Astrocyte of the spinal cord (primary cell): ENCODE measurements around the gene AP2M1.
A peak's percentile ranks its signal among the peaks of the same experiment; 100 is the strongest.

Experiments used
- DNase-seq: peaks from one replicate; pipeline ENCODE4 v3.0.0; 2011; ENCODE audit warnings: low read depth, low spot score
- H3K4me3 ChIP-seq: 2 replicates; pipeline ENCODE4 v1.5.1; 2011; ENCODE audit warnings: low read depth, mild to moderate bottlenecking, low read length, moderate library complexity
- in situ Hi-C: cut with HindIII; loops from 2 replicates; pipeline ENCODE4 v1.10.0; 2017; ENCODE audit warnings: low sequenced_read_pairs
- TF ChIP-seq, protein P1 (sequence below): IDR thresholded peaks from 2 replicates; pipeline ENCODE4 v1.5.1; 2012; ENCODE audit warnings: low read depth, mild to moderate bottlenecking, low read length, inconsistent platforms

Gene AP2M1

DNA sequence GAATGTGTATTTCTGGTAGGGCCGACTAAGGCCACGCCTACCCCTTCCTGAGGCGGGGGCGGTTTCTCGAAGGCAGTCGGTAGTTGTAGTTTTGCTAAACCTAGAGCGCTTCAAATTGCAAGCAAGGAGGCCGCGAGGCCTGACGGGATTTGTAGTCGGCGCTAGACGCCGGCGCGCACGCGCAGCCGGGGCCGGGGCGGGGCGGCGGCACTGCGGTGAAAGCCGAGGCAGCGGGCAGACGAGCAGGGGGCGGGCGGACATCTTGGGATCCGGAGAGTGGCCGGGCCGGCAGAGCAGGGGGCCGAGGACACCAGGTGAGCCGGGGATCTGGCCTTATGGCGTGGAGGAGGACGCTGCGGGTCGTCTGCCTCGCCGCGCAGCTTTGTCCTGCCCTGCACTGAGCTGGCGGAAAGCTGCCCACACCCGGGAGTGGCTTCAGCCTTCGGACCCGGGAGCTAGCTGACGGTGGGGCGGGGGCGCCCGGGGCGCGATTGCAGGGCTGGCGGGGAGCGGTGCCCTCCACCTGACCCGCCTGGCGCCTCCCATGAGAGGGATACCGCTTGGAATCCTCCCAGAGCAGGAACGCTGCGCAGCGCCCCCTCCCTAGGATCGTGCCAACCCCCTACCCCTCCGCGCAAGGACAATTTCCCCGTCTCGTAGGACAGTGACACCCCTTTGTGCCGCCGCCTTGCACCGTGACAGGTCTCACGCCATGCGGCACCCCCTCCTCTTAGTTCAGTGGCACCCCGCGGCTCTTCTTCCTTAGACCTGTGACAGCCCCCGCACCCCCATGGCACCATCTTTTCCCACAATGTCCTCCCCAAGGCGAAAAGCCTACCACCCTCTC is at the start of gene AP2M1:
TSS of gene AP2M1 (plus strand) at position 210 of the 847 bp plus-strand sequence. CDS start 2,139 bp downstream, outside the sequence.
- peak; percentile 99 for DNase-seq
- in situ Hi-C loops = no loop called here
- TF ChIP-seq, protein P1, sequence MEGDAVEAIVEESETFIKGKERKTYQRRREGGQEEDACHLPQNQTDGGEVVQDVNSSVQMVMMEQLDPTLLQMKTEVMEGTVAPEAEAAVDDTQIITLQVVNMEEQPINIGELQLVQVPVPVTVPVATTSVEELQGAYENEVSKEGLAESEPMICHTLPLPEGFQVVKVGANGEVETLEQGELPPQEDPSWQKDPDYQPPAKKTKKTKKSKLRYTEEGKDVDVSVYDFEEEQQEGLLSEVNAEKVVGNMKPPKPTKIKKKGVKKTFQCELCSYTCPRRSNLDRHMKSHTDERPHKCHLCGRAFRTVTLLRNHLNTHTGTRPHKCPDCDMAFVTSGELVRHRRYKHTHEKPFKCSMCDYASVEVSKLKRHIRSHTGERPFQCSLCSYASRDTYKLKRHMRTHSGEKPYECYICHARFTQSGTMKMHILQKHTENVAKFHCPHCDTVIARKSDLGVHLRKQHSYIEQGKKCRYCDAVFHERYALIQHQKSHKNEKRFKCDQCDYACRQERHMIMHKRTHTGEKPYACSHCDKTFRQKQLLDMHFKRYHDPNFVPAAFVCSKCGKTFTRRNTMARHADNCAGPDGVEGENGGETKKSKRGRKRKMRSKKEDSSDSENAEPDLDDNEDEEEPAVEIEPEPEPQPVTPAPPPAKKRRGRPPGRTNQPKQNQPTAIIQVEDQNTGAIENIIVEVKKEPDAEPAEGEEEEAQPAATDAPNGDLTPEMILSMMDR = peak; percentile 9

DNA sequence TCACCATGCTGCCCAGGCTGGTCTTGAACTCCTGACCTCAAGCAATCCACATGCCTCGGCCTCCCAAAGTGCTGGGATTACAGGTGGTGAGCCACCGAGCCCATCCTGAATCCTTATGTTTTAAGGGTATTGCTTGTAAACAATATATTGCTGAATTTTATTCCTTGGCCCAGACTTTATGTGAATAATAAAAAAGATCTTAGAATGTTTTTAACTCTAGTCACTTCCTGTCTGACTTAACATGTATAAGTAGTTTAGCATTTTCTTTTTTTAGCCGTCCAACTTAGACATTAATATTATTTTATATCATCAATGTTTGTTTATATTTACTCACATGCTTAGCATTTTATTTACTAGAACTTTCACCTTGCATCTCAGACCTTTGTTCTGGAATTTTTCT is 48.6 kb upstream of the AP2M1 start:
- no peak overlapping the region for H3K4me3 ChIP-seq
- DNase-seq = no peak
- in situ Hi-C loops = no loop called here
- TF ChIP-seq, protein P1 = no peak

More for the DNA sequence above, at the start of gene AP2M1:
- H3K4me3 ChIP-seq = peak within 1 kb of the TSS; percentile 74

DNA sequence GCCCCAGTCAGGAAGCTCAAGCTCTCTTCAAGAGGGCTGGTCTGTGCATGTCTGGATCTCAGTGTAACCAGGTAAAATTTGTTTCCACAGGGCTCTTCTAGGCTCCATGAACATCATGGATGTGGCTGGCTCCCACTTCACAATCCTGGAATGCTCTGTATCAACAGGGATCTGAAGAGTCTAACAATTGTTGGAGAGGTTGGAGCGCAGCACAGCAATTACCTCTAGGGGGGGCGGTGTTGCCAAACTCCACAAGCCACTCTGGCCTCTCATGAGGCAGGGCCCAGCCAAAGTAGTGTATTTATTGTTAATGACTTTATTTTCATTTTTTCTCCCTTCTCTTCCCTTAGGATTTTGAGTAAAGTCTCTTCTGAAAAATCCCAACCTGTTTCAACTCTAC is 45.6 kb upstream of the AP2M1 start:
- DNase-seq = peak; percentile 51
- TF ChIP-seq, protein P1 = peak; percentile 62
- in situ Hi-C loops = no loop called here
- no peak overlapping the region for H3K4me3 ChIP-seq

DNA sequence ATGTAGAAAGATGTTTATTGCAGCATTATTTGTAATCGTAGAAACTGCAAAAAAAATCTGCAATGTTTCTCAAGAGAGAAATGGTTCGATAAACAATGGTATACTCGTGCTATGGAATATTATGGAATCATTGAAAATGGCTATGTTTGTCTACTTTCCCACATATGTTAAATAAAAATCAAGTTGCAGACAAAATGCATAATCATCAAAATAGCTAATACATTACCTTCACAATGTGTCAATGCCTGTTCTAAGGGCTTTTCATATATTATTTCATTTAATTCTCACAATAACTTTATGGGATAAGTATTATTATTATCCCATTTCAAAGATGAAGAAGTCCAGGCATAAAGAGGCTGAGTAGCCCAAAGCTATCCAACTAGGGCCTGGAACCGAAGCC is 41.7 kb upstream of the AP2M1 start:
- no peak for DNase-seq
- no peak overlapping the region for H3K4me3 ChIP-seq
- in situ Hi-C loops = no loop called here
- TF ChIP-seq, protein P1 = no peak

DNA sequence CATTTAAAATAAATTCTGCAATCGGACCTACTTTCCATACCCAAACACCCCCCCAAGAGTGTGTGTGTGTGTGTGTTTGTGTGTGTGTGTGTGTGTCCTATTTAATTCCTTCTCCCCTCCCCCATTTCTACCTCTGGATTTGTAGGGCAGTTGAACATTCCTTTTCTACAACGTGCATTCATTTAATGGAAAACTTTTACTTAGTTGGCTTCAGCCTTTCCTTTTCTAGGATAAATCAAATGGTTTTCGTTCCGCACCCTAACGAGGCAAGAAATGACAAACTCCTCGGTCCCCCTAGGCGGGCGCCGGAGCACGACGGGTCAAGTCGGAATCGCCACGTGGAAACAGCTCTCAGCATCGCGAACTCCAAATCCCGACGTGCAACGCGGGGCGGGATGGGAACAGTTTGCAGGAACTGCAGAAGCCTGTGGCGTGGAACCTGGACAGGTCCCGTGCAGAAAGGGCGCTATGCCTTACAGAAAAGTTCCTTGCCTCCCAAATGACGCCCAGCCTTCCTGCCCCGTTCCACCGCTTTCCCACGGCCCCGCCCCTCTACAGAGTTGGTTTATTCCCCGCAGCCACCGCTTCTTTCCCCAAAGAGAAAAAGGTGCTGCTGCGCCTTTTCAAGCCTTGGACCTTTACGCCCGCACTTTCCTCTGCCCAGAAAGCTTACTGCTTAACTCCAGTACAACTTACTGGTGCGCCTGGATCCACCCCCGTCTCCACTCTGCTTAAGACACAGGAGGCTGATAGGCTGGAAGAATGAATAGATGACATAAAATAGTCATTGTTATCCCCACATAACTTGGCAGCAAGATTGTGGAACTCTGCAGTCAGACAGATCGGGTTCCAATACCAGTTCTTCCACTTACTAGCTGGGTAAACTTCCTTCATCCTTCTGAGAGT is 40.6 kb upstream of the AP2M1 start:
- TF ChIP-seq, protein P1 = no peak
- in situ Hi-C loops = no loop called here
- DNase-seq = peak; percentile 73
- H3K4me3 ChIP-seq = peak overlapping the region; percentile 96

DNA sequence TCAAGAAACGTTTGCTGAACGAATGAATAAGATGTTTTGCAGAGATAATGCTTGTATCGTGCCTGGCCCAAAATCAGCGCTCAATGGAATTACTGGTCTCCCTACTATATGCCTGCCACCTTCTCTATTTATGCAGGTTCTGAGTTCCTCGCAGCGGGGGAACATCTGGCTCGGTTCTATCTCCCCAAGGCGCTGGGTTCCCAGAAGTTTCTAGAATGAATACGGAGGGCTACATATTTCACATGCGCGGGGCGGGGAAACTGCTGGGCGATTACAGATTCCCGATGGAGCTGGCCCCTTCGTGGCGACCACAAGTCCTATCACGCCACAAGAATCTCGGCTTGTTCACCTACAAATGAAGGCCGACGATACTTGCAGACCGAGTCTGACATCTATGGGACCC is 39.9 kb upstream of the AP2M1 start:
- DNase-seq = no peak
- TF ChIP-seq, protein P1 = no peak

More for the DNA sequence above, 39.9 kb upstream of the AP2M1 start:
- peak overlapping the region; percentile 96 for H3K4me3 ChIP-seq
- in situ Hi-C loops = no loop called here
